H1 (cell line): ENCODE data around the gene PRKCD.

Source experiments
- EZH2 ChIP-seq: fragments of 200-600 bp; sonication (generic); IDR thresholded peaks from 2 replicates; pipeline ENCODE4 v1.7.1; 2012; ENCODE audit warnings: low read depth, mild to moderate bottlenecking, moderate library complexity, low read length, inconsistent platforms; ENCODE audit not compliant: severe bottlenecking
- POLR2AphosphoS5 ChIP-seq: IDR thresholded peaks from 2 replicates; pipeline ENCODE4 v1.6.1; 2011; ENCODE audit warnings: low read depth, low read length
- TCF12 ChIP-seq: IDR thresholded peaks from 2 replicates; pipeline ENCODE4 v1.6.1; 2011; ENCODE audit warnings: low read depth, mild to moderate bottlenecking, low read length

- TF ChIP-seq TCF12 (no peak), EZH2 (no peak), POLR2AphosphoS5 (no peak)
Observed at GRCh38 chr3:53200501-53201498, 39.8 kb downstream of the PRKCD start.
